HG03439 (cell line): ENCODE measurements around the gene FGF9.

Experiments used
- ATAC-seq: cut with Tn5 transposase; IDR thresholded peaks from one replicate; pipeline ENCODE4 v1.9.1; 2021; ENCODE audit warnings: mild to moderate bottlenecking, moderate library complexity; ENCODE audit not compliant: unreplicated experiment

Gene FGF9

DNA sequence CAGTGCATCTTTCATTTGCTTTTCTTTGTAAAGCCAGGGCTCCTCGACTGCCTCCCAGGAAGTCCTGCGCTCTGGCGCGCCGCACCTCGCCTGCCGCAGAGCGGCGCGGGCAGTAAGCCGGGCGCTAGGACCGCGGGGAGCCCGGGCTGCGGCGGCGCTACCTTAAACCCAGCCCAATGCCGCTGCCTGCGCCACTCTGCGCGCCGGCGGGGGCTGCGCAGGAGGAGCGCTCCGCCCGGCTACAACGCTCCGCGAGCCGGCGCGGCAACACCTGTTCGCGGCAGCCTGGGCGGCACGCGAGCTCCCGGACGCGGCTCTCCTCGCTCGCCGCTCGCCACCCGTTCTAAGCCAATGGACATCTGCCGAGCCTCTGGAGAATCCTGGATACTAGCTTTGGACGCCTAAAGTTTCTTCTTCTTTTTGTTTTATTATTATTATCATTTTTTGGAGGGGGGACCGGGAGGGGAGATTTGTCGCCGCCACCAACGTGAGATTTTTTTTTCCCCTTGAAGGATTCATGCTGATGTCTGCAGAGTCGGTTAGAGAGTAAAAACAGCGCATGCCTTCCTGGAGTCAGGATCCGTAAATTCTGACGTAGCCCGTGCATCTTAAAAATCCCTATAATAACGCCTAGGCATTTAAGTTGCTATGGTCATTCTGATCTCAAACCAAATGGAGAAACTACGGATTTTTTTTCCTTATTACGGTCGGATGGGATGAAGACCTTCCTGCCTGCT lies at the start of gene FGF9:
Gene FGF9 (plus strand): TSS at position 191 of the 737 bp plus-strand sequence. CDS start 840 bp downstream, outside the sequence.
- peak; percentile 70 for ATAC-seq

- no peak for ATAC-seq
These were observed 45.5 kb upstream of the FGF9 start for GRCh38 chr13:21625366-21625765.

GRCh38 chr13:21632196-21632595 lies 38.7 kb upstream of the FGF9 start:
- no peak for ATAC-seq

DNA sequence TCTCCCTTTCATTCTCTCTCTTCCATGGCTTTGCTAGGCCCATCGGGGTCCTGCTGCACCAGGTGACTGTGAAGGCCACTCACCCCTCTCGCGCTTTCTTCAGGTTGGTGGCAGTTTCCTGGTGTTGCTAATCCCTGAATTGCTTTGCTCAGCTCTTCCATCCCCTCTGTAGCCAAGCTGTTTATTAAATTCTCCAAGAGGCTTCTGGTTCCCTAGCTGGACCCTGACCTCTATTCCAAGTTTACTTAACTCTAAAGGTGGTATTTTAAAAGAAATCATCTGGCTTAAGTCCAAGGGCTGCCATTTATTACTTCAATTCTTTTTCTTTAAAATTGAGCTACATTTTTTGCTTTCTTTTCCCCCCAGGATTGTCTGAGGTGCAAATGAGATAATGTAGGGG lies 34.2 kb upstream of the FGF9 start:
- ATAC-seq = no peak

GRCh38 chr13:21637296-21637695 lies 33.6 kb upstream of the FGF9 start:
- peak; percentile 40 for ATAC-seq

GRCh38 chr13:21638319-21639282 lies 32.3 kb upstream of the FGF9 start:
- no peak for ATAC-seq

- no peak for ATAC-seq
These were observed 31.3 kb upstream of the FGF9 start for GRCh38 chr13:21639561-21639960.

- no peak for ATAC-seq
These were observed 29.2 kb upstream of the FGF9 start for GRCh38 chr13:21641629-21642028.

DNA sequence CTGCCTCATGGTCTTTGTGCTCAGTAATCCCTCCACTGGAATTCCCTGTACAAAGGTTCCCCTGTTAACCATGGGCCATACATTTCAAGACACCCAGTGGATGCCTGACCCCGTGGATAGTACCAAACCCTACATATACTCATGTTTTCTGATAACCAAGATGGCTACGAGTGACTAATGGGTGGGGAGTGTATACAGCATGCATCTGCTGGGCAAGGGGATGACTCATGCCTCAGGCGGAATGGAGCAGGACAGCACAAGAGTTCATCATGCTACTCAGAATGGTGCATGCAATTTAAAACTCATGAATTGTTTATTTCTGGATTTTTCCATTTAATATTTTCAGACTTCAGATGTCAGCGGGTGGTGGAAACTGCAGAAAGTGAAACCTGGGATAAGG lies 13.3 kb upstream of the FGF9 start:
- no peak for ATAC-seq

DNA sequence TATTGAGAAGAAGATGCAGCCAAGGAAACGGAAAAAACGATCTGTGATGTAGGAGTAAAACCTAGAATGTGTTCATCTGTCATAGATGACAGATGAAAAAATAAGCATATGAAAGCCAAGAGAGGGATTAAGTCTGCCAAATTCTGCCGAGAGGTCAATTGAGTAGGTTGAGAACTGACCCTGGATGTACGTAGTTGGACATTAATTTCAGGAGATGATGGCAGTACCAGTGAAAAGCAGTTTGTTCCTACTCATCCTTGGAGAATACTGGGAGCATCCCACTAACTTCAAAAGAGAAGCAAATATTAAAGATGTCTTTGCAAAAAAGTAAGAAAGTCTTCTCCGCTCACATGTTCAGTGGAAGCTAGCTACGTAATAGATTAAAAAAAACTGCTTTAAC lies 11.8 kb upstream of the FGF9 start:
- no peak for ATAC-seq

- ATAC-seq = no peak
These were observed 9.6 kb upstream of the FGF9 start for GRCh38 chr13:21661097-21661909.

DNA sequence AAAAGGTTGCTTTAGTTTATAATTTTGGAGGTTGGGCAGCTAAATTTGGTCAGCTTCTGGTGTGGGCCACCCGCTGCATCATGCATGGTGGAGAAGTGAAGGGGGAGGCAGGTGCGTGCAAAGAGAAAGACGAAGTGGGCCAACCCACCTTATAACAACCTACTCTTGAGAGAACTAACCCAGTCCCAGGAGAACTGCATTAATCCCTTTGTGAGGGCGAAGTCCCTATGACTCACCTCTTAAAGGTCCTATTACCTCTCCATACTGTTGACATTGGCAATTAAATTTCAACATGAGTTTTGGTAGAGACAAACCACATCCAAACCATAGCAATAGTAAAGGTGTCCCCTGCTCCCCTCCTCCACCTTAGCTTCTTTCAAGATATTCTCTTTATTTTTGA lies 7.7 kb upstream of the FGF9 start:
- ATAC-seq = no peak

- ATAC-seq = no peak
These were observed 2.1 kb upstream of the FGF9 start for GRCh38 chr13:21668732-21669275.

DNA sequence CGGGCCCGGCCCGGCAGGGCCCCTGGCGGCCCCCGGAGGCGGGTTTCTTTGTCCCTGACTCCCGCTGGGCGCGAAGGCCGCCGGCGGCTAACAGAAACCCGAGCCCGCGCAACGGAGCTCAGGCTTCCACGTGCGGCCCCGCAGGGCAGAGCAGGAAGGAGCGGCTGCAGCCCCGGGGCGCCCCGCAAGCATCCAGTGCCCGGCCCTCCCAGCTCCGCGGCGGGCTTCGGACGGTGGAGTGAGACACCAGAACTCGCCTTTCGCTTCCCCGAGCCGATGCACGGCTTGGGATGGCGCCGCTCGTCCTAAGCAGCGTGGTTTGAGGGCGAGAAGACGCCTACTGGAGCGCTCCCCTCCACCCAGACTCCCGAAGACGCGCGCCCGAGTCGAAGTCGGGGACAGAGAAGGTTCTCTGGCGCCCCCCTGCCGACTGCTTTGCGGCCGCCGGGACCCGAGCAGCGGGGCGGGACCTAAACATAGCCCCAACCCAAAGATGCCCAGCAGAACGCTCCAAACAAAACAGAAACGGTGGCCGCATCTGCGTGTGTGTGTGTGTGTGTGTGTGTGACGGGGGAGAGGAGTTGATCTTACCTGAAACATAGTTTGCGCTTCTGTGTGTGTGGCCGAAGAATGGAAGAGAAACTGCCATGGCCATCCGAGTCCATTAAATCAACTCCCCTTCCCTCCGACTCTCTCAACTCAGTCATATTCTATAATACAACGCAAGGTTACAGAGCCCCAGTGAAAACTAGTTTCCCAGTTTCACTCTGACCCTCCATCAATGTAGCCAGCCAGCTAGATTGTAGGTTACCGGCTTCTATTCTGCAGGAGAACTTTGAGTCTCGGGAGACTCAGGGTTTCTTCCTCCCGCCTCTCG lies 629 bp upstream of the FGF9 start:
- ATAC-seq = peak; percentile 44

DNA sequence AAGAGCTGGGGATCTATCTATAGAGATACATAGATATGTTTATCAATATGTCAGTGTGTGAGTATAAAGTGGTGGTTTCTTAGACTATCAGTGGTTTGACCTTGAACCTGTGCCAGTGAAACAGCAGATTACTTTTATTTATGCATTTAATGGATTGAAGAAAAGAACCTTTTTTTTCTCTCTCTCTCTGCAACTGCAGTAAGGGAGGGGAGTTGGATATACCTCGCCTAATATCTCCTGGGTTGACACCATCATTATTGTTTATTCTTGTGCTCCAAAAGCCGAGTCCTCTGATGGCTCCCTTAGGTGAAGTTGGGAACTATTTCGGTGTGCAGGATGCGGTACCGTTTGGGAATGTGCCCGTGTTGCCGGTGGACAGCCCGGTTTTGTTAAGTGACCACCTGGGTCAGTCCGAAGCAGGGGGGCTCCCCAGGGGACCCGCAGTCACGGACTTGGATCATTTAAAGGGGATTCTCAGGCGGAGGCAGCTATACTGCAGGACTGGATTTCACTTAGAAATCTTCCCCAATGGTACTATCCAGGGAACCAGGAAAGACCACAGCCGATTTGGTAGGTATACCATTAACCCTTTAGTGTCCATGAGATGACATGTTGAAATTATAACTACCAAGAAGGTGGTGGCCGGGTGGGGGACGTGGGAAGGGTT lies 880 bp downstream of the FGF9 start:
- ATAC-seq = no peak

DNA sequence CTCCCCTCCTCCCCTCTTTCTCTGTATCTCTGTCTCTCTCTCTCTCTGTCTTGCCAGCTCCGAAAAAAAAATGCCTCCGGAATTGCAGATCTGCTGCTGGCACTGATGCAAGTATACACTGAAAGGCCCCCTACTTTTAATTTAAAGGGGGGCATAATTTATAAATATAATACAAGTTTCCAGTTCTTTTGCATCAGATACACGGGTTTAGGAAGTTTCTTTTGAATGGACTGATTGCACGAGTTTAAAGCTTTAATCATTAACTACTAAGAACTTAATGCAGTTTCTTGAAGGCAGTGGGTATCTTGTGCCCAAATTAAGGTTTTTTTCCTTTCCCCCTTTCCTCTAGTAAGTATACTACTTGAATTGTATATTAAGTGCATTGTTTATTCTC lies 1.4 kb downstream of the FGF9 start:
- no peak for ATAC-seq

DNA sequence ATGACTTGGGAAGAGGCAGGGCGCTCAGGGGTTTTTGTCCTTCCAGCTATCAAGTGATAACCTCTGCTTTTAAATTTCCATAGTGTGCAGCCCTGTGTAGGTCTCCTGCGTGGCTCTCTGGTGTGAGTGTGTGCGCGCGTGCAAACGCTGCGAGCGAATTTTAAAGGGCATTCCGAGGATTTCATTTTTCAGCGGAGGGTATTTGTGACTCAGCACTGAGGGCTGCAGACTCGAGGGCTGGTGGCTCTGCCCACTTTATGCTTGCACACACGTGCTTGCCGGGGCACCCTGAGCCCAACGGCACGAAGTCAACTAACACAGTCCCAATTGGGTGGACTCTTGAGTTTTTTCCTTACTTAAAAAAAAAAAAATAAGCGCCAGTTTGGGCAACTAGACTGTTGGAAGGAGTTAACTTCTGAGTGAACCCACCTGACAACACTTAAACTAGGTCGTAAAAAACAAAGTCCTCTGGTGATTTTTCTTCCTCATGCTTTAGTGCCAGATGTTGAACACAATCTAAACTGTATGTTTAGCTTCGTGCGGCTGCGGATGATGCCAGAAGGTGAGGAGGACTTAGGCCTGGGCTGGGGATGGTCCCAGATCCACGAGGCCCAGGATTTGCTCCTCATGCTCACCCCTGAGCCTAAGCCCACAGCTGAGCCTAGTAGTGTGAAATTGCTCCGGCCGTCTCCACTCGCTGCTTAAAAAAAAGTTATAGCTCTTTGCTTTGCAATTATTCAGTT lies 2.1 kb downstream of the FGF9 start:
- ATAC-seq = no peak

GRCh38 chr13:21673539-21673788 lies 2.6 kb downstream of the FGF9 start:
- ATAC-seq = no peak
